OCI-LY7 (cell line): Measurements from ENCODE around the gene SIK3.
A peak's percentile ranks its signal among the peaks of the same experiment; 100 is the strongest.

Experiments used
- EZH2phosphoT487 ChIP-seq: fragments of 200-600 bp; sonication (generic); IDR thresholded peaks from 2 replicates; pipeline ENCODE4 v1.6.1; 2018; ENCODE audit warnings: low read depth, borderline replicate concordance, mild to moderate bottlenecking, mixed run types, antibody characterized with exemption, low read length, moderate library complexity, mixed read lengths
- TF ChIP-seq, protein P1 (sequence below): fragments of 200-600 bp; sonication (generic); conservative IDR thresholded peaks from 2 replicates; pipeline ENCODE4 v1.5.1; 2014; ENCODE audit warnings: mild to moderate bottlenecking, antibody characterized with exemption, low read length, moderate library complexity, mixed read lengths

DNA sequence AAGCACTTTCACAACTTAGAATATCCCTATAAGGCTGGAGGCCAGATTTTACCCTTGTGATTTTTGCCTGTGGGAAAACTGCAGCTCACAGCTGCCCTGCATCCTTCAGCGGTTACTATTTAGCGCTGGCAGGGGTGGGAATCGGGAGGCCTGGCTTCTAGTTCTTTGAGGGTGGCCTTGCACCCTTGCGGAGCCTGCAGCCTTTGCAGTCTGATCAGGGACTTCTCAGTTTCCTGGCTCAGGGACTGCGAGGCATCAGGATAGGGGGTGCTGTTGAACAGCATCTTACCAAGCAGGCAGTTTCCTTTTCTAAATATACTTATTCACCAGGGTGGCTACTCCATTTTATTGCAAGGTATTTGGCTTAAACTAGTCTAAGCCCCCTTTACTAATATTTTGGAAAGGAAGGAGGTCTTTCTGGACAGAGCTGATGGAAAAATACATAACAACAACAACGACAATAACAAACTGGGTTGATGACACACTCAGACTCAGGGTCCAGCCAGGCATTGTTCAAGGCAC is 257.9 kb downstream of the SIK3 start:
- TF ChIP-seq, protein P1, sequence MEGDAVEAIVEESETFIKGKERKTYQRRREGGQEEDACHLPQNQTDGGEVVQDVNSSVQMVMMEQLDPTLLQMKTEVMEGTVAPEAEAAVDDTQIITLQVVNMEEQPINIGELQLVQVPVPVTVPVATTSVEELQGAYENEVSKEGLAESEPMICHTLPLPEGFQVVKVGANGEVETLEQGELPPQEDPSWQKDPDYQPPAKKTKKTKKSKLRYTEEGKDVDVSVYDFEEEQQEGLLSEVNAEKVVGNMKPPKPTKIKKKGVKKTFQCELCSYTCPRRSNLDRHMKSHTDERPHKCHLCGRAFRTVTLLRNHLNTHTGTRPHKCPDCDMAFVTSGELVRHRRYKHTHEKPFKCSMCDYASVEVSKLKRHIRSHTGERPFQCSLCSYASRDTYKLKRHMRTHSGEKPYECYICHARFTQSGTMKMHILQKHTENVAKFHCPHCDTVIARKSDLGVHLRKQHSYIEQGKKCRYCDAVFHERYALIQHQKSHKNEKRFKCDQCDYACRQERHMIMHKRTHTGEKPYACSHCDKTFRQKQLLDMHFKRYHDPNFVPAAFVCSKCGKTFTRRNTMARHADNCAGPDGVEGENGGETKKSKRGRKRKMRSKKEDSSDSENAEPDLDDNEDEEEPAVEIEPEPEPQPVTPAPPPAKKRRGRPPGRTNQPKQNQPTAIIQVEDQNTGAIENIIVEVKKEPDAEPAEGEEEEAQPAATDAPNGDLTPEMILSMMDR = peak; percentile 61; the same call in 1 of the 2 replicates
- TF ChIP-seq EZH2phosphoT487 = no peak
